NCI-H2029 treated with DMSO at 0.1 percent for 48 hours (cell line): ENCODE results near the gene PDE5A.

Experiments used
- DNase-seq: peaks from one replicate; lab custom pipeline; 2025; lab: John Stamatoyannopoulos, UW

The PDE5A gene

GRCh38 chr4:119585771-119586170 is 42.8 kb downstream of the PDE5A start:
- no peak for DNase-seq

GRCh38 chr4:119581190-119581873 is 47.3 kb downstream of the PDE5A start:
- DNase-seq: no peak

GRCh38 chr4:119580293-119580692 is 48.3 kb downstream of the PDE5A start:
- no peak for DNase-seq

- no peak for DNase-seq
Observed at GRCh38 chr4:119579823-119580222, 48.8 kb downstream of the PDE5A start.

- no peak for DNase-seq
Observed at GRCh38 chr4:119570401-119570800, 58.2 kb downstream of the PDE5A start.

- no peak for DNase-seq
Observed at GRCh38 chr4:119564106-119564505, 64.5 kb downstream of the PDE5A start.

- DNase-seq: no peak
Observed at GRCh38 chr4:119559044-119559647, 69.5 kb downstream of the PDE5A start.

GRCh38 chr4:119550857-119551532 is 77.6 kb downstream of the PDE5A start:
- no peak for DNase-seq

GRCh38 chr4:119549639-119550038 is 79.0 kb downstream of the PDE5A start:
- DNase-seq: no peak

GRCh38 chr4:119543779-119544178 is 84.8 kb downstream of the PDE5A start:
- DNase-seq: no peak

GRCh38 chr4:119543187-119543586 is 85.4 kb downstream of the PDE5A start:
- DNase-seq: no peak

- no peak for DNase-seq
Observed at GRCh38 chr4:119540249-119540648, 88.4 kb downstream of the PDE5A start.

- DNase-seq: no peak
Observed at GRCh38 chr4:119537586-119537985, 91.0 kb downstream of the PDE5A start.

- DNase-seq: no peak
Observed at GRCh38 chr4:119536572-119537528, 91.8 kb downstream of the PDE5A start.

GRCh38 chr4:119532319-119532718 is 96.3 kb downstream of the PDE5A start:
- no peak for DNase-seq

GRCh38 chr4:119529788-119530187 is 98.8 kb downstream of the PDE5A start:
- DNase-seq: no peak

- no peak for DNase-seq
Observed at GRCh38 chr4:119526786-119527550, 101.6 kb downstream of the PDE5A start.

- no peak for DNase-seq
Observed at GRCh38 chr4:119525771-119526712, 102.6 kb downstream of the PDE5A start.

GRCh38 chr4:119525005-119525749 is 103.4 kb downstream of the PDE5A start:
- no peak for DNase-seq

GRCh38 chr4:119523399-119523798 is 105.2 kb downstream of the PDE5A start:
- no peak for DNase-seq
